NCI-H2227 (cell line): ENCODE measurements around the gene ATP13A1.

ENCODE experiments used
- DNase-seq: peaks from one replicate; lab custom pipeline; 2025; ENCODE audit not compliant: unreplicated experiment; lab: John Stamatoyannopoulos, UW

The ATP13A1 gene

DNA sequence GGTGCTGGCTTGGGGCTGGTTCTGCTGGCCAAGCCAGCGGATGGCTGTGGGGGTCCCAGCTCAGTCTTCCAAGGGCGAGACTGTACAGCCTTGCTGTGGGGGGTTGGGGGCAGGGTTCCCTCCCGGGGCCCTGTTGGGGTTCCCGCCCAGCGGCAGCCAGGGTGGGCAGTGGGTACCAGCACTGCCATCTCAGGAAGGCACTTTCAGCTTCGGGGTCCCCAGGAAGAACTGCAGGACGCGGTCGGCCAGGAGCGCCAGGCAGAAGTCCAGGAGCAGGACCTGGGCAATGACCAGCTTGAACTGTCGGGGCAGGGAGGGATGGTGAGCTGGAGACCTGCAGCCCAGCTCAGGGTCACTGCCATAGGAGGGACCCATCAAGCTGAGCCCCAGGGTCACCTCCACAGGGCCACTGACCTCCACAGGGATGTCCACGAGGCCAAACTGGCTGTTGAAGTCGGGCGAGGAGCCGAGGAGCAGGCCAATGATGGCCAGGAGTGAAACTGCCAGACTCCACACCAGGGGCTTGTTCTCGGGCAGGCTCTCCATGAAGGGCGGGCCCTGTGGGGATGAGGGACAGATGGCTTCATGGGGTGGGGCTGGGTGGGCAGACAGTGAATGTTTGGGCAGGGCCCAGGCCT is 18.1 kb downstream of the ATP13A1 start:
- DNase-seq = no peak

DNA sequence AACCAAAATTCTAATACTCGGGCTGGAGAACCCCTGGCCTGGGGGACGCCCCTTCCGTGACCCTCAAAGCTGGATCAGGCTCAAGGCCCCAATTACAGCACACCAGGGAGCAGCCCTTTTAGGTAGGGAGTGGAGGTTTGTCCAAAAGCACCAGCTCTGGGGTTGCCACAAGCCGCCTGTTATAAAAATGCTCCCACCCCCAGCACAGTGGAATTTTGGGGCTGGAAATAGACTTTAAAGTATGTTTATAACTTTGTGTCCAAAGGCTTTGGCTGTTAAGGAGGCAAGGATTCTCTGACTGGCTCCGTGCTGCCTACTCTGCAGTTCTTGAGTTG is 19.5 kb downstream of the ATP13A1 start:
- no peak for DNase-seq

DNA sequence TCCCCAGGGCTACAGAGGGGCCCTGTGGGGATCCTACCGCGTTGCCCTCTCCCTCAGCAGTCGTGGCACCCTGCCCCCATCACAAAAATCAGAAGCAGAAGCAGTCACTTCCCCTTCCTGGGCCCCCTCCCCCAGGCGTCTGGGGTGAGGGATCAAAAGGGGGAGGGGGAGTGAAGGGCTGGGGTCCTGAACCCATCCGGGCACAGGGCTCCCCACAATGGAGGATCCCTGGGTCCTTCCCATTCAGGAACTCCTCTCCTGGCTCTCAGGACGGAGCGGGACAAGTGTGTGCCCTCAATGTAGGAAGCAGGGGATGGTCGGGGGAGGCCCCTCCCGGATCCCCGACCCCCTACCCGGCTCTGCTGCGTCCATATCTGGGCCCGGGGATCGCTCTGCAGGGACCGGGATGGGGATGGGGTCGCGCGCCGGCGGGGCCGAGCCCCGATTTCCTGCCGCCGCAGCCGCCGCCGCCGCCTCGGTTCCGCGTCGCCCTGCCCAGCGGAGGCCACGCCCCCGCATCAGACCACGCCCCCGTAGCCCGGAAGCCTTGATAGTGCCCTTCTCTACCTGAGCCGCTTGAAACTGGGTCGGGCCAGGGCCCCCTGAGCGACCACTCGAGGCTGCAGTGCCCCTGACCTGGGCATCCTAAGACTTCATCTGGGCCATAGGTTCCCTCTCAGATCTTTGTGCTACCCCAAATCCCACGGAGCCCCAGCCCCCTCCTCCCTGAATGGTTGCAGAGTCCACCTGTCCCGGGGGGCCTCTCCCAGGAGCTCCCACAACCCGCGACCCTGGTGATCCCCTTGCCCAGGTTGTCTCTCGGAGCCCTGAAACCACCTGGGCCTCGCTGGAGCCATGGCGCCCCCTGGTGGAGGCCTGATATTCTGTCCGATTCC is 20.1 kb downstream of the ATP13A1 start, which contains the start of gene GMIP:
TSS of gene GMIP (minus strand) at position 500 of the 896 bp plus-strand sequence. CDS start at position 372, 128 bp downstream.
- peak; percentile 60 for DNase-seq

DNA sequence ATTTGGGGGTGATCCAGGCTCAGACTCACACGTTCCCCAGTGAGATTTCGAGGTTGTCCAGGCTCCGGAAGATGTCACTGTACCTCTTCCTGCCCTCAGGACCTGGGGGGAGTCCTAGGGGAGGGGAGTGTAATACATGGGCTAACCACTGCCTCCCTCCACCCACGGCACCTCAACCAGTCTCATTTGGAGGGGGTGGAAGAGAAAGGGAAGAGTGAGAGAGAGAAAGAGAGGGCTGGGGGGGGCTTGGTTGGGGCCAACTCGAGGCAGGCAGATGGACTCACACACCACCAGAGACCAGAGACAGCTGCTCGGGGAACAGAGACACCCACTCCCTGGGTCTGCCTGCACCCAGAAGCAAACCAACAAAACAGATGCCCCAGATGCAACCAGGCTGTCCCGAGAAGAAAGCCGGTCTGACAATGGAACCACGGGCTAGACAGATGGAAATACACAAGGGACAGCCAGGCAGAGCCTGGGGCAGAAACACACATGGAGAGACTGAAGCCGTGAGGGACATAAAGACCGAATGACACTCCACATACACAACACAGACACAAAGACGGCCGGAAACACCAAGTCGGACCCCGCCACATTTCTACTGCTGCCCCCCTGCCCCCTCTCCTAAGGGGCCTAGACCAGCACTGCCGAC is 20.8 kb downstream of the ATP13A1 start:
- DNase-seq = no peak

DNA sequence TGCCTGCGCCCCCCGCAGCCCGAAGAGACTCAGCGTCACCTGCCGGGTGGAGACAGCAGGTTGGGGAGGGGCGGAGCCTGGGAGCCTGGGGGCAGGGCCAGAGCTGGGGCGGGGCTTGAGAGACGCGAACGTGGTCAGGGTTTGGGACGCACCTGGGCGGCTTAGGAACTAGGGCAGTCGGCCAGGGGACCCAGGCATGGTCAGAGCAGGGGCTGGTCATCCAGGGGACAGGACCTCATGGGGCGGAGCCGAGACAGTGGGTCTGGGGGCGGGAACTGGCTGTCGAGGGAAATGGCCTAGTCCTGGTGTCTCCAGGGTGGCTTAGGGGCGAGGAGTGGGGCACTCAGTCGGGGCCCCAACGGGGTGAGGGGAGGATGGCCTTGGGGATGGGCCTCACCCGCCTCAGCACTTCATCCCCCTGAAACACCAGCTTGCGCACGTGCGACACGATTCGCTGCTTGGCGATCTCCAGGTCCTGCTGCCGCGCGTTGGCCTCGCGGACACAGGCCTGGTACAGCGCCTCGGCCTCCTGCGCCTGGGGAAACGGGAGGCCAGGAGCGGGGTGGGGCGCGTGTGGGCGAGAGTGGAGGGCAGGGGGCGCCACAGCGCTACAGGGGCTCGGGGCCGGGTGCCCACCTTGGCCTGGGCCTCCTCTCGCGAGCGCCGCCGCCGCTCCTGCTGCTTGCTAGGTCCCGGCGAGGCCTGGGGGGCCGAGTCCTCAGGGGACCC is 25.8 kb downstream of the ATP13A1 start:
- no peak for DNase-seq

DNA sequence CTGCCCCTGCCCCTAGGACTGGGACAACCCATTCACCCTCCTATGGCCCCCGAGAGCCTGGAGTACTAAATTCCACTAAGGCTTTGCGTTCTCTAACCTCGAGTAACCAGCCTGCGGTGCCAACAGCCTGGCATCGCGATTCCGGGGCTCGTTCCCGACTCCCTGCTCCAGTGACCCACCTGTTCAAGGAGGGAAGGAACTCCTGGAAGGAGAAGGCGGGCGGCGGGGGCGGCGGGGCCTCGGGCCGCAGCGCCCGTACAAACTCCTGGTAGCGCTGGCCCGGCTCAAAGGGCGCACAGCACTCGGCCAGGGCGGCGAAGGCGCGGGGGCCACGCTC is 26.3 kb downstream of the ATP13A1 start:
- no peak for DNase-seq

DNA sequence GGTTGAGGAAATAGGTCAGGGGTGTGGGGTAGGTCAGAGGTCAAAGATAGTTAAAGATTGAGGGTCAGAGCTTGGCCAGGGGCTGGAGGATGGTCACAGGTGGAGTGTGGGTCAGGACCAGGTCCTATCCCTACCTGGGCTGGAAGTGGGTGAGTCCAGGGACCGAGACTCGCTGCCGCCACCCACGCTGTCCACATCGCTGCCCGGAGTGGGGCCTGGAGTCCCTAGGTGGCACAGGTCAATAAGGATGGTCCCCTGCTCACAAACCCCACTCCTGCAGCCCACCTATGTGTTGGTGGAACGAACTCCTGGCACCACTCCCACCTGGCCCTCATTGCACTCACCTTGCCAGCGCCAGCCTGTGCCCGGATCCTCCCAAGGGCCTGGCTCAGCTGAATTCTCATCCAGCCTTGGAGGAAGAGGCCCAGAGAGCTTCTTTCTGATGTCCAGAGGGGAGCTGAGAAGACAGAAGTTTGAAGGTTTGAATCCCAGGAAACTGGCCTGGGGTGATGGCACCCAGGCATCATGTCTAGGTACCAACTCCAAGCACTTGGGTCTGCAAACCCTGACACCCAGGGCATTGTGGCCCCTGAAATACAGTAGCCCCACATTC is 26.8 kb downstream of the ATP13A1 start:
- no peak for DNase-seq

DNA sequence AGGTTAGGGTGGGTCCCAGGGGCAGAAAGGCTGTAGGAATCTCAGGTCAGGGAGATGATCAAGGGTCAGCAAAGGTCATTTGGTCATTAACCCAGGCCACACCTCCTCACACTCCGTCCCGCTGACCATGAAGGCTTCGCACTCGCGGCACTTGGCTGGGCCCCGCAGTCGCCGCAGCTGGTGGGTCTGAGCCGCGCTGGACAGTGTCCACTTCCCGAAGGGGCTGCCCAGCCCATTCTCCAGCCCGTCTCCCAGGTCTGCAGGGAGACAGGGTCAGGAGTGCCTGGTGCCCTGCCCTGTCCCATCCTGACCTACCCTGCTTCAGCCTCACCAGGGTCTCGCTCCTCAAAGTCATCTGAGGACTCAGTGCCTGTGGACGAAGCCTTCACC is 28.2 kb downstream of the ATP13A1 start:
- no peak for DNase-seq

DNA sequence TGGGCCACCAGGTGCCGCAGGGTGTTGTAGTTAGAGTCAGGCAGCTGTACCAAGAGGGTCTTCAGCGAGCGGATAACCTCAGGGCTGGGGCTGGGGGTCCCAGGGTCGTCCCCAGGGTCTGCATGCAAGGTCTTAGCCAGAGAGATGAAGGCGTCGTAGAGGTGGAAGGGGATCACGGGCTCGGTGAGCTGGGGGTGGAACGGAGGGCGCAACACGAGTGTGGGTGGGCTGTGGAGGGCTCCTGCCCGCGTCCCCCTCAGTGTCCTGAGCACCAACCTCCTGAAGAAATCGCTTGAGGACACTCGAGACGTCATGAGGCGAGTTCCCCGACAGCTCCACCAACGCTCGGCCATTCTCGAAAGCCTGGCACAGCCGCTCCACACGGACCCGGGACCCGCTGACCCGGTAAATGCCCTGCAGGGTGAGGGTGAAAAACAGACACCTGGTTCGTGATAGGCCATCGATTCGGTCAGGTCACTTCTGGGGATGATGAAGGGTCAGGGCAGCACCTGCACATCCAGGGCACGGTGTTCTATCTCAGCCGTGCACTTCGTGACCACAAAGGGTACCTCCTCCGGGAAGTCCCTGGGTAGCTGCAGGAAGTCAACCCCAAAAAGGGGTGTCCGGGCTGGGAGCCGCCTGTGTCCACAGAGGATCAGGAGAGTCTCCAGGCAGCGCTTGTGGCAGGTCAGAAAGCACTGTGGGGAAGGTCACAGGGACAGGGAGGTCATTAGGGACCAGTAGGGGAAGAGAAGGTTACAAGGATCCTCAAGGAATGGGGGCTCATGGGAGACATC is 28.8 kb downstream of the ATP13A1 start:
- no peak for DNase-seq

DNA sequence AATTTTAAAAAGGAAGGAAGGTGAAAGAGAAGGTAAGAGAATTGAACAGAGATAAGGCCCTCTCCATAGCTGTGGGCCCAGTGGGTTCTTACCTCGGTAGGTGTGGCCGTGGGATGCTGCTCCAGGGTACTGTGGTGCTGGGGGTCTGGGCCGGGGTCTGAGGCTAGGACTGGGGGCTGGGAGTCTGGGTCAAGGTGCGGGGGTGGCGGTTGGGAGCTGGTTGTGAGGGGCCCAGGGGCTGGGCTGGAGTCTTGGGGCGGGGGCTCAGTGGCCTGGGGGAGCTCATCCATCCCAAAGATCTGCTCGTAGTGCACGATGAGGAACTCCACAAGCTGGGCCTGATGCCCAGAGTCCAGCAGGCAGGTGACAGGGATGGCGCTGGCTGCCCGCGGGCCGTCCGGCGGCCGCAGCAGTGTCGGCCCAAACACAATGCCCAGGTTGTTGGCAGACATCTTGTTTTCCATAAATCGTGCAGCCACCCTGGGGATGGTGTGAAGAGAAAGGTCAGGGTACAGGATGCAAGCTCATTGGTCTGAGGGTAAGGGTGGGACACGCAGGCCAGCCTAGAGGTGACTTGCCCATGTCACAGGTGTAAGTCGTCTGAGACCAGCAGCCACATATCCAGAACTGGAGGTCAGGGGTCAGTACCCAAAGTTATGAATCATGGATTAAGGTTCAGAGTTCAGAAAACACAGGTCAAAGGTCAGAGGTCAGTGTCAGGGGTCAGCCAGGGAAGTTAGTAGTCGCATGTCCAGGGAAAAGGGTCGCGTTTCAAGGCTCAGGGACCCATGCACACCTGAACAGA is 29.6 kb downstream of the ATP13A1 start:
- DNase-seq = no peak

DNA sequence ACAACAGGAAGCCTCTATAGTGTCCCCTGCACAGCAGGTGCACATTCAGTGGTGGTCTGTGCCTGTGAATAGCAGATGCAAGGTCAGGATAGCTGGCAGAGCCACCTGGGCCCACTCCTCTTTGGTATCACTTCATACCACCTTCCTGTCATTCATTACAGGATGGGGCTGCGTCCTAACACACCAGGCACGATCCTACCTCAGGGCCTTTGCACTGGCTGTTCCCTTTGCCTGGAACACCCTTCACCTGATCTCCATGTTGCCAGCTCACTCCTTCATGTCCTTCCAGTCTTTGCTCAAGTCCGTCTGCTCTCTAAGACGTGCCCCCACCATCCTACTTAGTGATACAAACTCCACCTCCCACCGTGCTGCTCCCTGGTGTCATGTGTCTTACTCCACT is 30.8 kb downstream of the ATP13A1 start:
- DNase-seq = no peak

DNA sequence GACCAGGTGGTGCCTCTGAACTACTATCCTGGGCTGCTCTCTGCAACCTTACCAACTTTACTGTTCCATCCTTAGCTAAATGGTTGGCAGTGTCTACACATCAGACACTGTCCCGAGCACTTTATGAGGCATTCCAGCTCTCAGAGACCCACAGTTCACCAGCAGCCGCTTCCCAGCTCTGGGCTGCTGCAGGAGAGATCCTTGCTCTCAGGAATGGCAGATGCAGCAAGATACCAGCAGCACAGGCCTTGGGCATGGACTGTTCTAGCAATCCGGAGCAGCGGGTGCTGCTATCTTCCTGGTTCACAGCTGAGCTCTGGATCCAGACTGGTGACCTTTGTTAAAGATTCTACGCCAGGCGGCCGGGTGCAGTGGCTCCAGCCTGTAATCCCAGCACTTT is 32.1 kb downstream of the ATP13A1 start:
- DNase-seq = no peak

DNA sequence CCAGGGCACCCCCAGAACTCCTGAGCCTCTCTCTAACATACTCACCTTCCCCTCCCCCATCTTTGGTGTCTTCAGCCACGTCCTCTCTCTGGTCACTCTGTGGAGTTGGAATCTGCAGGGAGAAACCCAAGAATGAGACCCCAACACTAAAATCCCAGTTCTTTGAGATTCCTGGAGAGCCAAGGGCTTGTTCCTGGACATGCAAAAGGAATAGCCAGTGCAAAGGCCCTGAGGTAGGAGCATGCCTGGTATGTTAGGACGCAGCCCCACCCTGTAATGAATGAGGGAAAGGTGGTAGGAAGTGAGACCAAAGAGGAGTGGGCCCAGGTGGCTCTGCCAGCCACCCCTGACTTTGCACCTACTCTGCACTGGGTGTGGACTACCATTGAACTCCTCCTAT is 33.0 kb downstream of the ATP13A1 start:
- no peak for DNase-seq

DNA sequence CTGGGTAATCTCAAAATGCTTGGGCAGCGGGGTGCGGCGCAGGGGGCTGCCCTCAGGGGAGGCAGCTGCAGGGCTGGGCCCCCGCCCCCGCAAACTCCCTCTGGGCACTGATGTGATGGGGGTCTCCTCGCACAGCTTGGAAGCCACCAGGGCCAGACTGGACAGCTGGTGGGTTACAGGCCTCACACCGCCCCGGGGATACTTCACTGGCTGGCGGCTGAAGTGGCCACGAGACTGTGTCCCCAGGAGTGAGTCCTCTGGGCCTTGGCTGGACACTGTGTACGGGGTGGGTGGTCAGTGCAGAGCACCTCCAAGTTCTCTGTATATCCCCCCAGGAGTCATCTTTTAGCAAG is 33.4 kb downstream of the ATP13A1 start:
- no peak for DNase-seq

DNA sequence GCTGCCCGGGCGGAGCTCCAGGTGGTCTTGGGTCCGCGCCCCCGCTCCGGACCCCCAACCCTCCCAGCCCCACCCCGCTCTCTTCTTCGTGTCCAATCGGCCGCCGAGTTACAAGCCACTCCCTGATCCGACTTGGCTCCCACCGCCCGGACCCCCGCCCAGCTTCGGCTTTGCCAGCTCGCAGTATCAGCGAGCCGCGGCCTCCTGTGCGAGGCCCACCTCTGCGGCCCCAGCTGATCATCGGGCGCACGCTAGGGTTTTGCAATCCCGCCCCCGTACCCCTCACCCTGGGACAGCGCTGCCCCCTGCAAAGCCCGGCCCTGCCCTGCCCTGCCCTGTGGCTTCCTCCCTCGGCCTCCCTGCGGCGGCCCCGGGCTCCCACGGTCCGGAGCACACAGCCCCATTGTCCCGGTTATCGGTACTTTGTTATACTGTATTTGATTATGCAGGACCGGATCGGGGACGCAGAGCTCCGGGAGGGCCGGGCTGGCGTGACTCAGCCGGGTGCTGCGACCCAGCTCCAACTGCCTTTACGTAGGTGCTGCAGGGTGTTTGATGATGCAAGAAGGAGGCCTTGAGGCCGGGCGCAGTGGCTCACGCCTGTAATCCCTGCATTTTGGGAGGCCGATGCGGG is 34.9 kb downstream of the ATP13A1 start:
- peak; percentile 84 for DNase-seq

DNA sequence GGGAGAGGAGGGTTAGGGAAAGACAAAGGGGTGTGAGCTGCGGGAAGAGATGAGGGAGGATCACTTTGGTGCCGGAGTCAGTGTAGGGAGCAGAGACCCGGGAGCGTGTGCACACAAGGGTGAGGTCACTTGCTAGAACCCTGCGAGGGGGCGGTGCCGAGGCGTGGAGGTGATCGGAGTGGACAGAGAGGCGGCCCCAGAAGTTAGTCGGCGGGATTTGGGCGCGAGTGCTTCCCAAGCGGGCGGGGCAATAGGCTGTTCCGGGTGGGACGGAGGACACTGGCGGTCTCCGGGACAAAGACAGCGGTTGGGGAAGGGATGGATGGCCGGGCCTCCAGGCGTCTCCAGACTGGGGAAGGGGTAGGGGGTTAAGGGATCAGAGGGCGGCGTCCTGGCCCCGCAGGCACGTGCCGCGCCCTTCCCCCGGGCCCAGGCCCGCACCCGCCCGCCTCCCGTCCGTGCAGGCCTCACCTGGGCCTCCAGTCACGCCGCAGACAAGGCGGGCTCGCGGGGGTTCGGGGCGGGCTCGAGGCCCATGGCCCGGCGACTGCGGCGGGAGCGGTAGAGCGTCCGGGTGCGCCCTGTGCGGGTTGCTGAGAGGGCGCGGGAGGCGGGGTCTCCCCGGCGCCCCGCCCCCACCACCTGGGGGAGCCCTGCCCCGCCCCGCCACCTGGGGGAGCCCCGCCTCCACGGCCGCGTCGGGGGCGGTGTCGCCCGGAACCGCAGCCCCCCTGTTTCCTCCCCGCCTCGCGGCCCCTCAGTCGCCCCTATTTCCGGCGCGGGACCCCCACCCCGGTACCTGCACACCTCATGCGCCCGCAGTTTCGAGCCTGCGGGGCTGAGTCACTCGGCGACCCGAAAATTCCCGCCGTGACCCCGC is 35.6 kb downstream of the ATP13A1 start, which contains the start of gene LPAR2:
TSS of gene LPAR2 (minus strand) at position 600 of the 880 bp plus-strand sequence. CDS start 945 bp downstream, outside the sequence.
- peak; percentile 80 for DNase-seq

DNA sequence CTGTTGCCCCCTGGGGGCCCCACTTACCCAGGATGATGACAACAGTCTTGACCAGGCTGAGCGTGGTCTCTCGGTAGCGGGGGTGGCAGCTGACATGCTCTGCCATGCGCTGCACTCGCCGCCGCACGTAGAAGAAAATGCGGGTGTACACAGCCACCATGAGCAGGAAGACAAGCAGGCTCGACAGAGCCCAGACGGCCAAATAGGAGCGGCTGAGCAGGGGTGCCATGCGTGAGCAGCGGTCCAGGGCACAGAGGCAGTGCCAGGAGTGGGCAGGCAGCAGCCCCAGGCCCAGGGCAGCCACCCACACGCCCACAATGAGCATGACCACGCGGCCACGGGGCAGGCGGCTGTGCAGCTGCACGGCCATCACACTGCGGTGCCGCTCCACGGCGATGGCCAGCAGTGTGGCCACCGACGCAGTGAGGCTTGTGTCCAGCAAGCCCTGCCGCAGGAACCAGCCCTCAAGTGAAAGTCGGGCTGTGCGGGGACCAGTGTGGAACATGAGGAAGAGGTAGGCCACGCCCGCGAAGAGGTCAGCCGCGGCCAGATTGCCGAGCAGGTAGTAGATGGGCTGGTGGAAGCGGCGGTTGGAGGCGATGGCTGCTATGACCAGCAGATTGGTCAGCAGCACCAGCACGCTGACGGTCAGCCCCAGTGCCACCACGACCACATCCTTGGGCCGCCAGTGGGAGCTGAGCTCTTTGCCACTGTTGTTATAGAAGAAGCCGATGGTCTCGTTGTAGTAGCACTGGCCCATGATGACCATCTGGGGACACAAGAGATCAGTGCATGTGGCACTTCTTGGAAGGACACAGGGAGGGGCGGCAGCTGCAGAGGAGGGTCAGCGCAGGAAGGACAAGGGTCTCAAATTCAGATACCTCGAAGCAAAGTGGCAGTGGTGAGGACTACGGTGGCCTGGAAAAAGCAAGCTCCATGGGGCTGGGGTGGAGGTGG is 36.7 kb downstream of the ATP13A1 start:
- DNase-seq = no peak
